ENCODE measurements around the gene LRP5.
"Not testable (repeated sequence)": the region's sequence is repeated elsewhere in the genome, so short reads cannot be mapped to it uniquely, and the experiment has no call there.

The LRP5 gene

GRCh38 chr11:68446046-68446725, 133.8 kb downstream of the LRP5 start:
- peaks cover 18% of the 10 kb centered on the region for H3K36me3 ChIP-seq (ENCODE audit: control insufficient read depth, insufficient read depth, low read length)
- 94 to 97% methylated on average over 12 to 15 of the region's 18 CpGs for WGBS, 2 experiments (ENCODE audit: insufficient coverage in 2 of 2)
- H3K4me1 ChIP-seq (ENCODE audit: control insufficient read depth, insufficient read depth, low read length, poor library complexity, severe bottlenecking): peaks cover 6% of the 10 kb centered on the region
- no peaks in the 10 kb centered on the region for H3K9me3 ChIP-seq (ENCODE audit: control insufficient read depth, low read length)
- H3K4me3 ChIP-seq (ENCODE audit: extremely low read depth, insufficient read depth, low read length, poor library complexity, severe bottlenecking): no peak overlapping the region
- no peak overlapping the region for H3K27ac ChIP-seq (ENCODE audit: low read depth, low read length, severe bottlenecking)

- no peak overlapping the region for H3K4me3 ChIP-seq (ENCODE audit: extremely low read depth, insufficient read depth, low read length, poor library complexity, severe bottlenecking)
- 58 to 63% methylated on average over 22 to 23 of the region's 25 CpGs for WGBS, 2 experiments (ENCODE audit: insufficient coverage in 2 of 2)
- peaks cover 18% of the 10 kb centered on the region for H3K36me3 ChIP-seq (ENCODE audit: control insufficient read depth, insufficient read depth, low read length)
- H3K4me1 ChIP-seq (ENCODE audit: control insufficient read depth, insufficient read depth, low read length, poor library complexity, severe bottlenecking): peaks cover 4% of the 10 kb centered on the region
- no peaks in the 10 kb centered on the region for H3K9me3 ChIP-seq (ENCODE audit: control insufficient read depth, low read length)
- no peak overlapping the region for H3K27ac ChIP-seq (ENCODE audit: low read depth, low read length, severe bottlenecking)
Measured at GRCh38 chr11:68447015-68447801, 134.8 kb downstream of the LRP5 start.

- peaks cover 18% of the 10 kb centered on the region for H3K36me3 ChIP-seq (ENCODE audit: control insufficient read depth, insufficient read depth, low read length)
- H3K4me3 ChIP-seq (ENCODE audit: extremely low read depth, insufficient read depth, low read length, poor library complexity, severe bottlenecking); H3K27ac ChIP-seq (ENCODE audit: low read depth, low read length, severe bottlenecking); H3K9me3 ChIP-seq (ENCODE audit: control insufficient read depth, low read length); H3K4me1 ChIP-seq (ENCODE audit: control insufficient read depth, insufficient read depth, low read length, poor library complexity, severe bottlenecking): not testable (repeated sequence)
- 83 to 100% methylated on average over 1 to 3 of the region's 6 CpGs for WGBS, 2 experiments (ENCODE audit: insufficient coverage in 2 of 2)
Measured at GRCh38 chr11:68447914-68448313, 135.5 kb downstream of the LRP5 start.

- H3K9me3 ChIP-seq (ENCODE audit: control insufficient read depth, low read length): no peaks in the 10 kb centered on the region
- no peaks in the 10 kb centered on the region for H3K4me1 ChIP-seq (ENCODE audit: control insufficient read depth, insufficient read depth, low read length, poor library complexity, severe bottlenecking)
- H3K36me3 ChIP-seq (ENCODE audit: control insufficient read depth, insufficient read depth, low read length): peaks cover 18% of the 10 kb centered on the region
- H3K4me3 ChIP-seq (ENCODE audit: extremely low read depth, insufficient read depth, low read length, poor library complexity, severe bottlenecking): no peak overlapping the region
- H3K27ac ChIP-seq (ENCODE audit: low read depth, low read length, severe bottlenecking): no peak overlapping the region
- WGBS, 2 experiments (ENCODE audit: insufficient coverage in 2 of 2): 94 to 98% methylated on average over 9 of the region's 25 CpGs
Measured at GRCh38 chr11:68448604-68449011, 136.2 kb downstream of the LRP5 start.

GRCh38 chr11:68449951-68450350, 137.6 kb downstream of the LRP5 start:
- Histone ChIP-seq H3K4me3 (ENCODE audit: extremely low read depth, insufficient read depth, low read length, poor library complexity, severe bottlenecking) (no peak overlapping the region), H3K4me1 (ENCODE audit: control insufficient read depth, insufficient read depth, low read length, poor library complexity, severe bottlenecking) (no peaks in the 10 kb centered on the region), H3K36me3 (ENCODE audit: control insufficient read depth, insufficient read depth, low read length) (peaks cover 18% of the 10 kb centered on the region), H3K27ac (ENCODE audit: low read depth, low read length, severe bottlenecking) (no peak overlapping the region), H3K9me3 (ENCODE audit: control insufficient read depth, low read length) (no peaks in the 10 kb centered on the region)
- WGBS, 2 experiments (ENCODE audit: insufficient coverage in 2 of 2): 88 to 98% methylated on average over 10 of the region's 11 CpGs

- Histone ChIP-seq H3K4me3 (ENCODE audit: extremely low read depth, insufficient read depth, low read length, poor library complexity, severe bottlenecking) (no peak overlapping the region), H3K27ac (ENCODE audit: low read depth, low read length, severe bottlenecking) (no peak overlapping the region), H3K9me3 (ENCODE audit: control insufficient read depth, low read length) (no peaks in the 10 kb centered on the region), H3K36me3 (ENCODE audit: control insufficient read depth, insufficient read depth, low read length) (peaks cover 18% of the 10 kb centered on the region), H3K4me1 (ENCODE audit: control insufficient read depth, insufficient read depth, low read length, poor library complexity, severe bottlenecking) (no peaks in the 10 kb centered on the region)
- WGBS, 2 experiments (ENCODE audit: insufficient coverage in 2 of 2): 84 to 89% methylated on average over 6 to 8 of the region's 8 CpGs
Measured at GRCh38 chr11:68450711-68451110, 138.3 kb downstream of the LRP5 start.

GRCh38 chr11:68454767-68455166, 142.4 kb downstream of the LRP5 start:
- no peak overlapping the region for H3K4me3 ChIP-seq (ENCODE audit: extremely low read depth, insufficient read depth, low read length, poor library complexity, severe bottlenecking)
- H3K9me3 ChIP-seq (ENCODE audit: control insufficient read depth, low read length): no peaks in the 10 kb centered on the region
- no peak overlapping the region for H3K27ac ChIP-seq (ENCODE audit: low read depth, low read length, severe bottlenecking)
- H3K36me3 ChIP-seq (ENCODE audit: control insufficient read depth, insufficient read depth, low read length): peaks cover 1% of the 10 kb centered on the region
- 71 to 72% methylated on average over 6 to 8 of the region's 8 CpGs for WGBS, 2 experiments (ENCODE audit: insufficient coverage in 2 of 2)
- H3K4me1 ChIP-seq (ENCODE audit: control insufficient read depth, insufficient read depth, low read length, poor library complexity, severe bottlenecking): no peaks in the 10 kb centered on the region

GRCh38 chr11:68455485-68455884, 143.1 kb downstream of the LRP5 start:
- H3K36me3 ChIP-seq (ENCODE audit: control insufficient read depth, insufficient read depth, low read length): no peaks in the 10 kb centered on the region
- H3K9me3 ChIP-seq (ENCODE audit: control insufficient read depth, low read length): no peaks in the 10 kb centered on the region
- H3K27ac ChIP-seq (ENCODE audit: low read depth, low read length, severe bottlenecking): no peak overlapping the region
- no peaks in the 10 kb centered on the region for H3K4me1 ChIP-seq (ENCODE audit: control insufficient read depth, insufficient read depth, low read length, poor library complexity, severe bottlenecking)
- no peak overlapping the region for H3K4me3 ChIP-seq (ENCODE audit: extremely low read depth, insufficient read depth, low read length, poor library complexity, severe bottlenecking)
- 93 to 96% methylated on average over 4 to 7 of the region's 8 CpGs for WGBS, 2 experiments (ENCODE audit: insufficient coverage in 2 of 2)

- Histone ChIP-seq H3K4me1 (ENCODE audit: control insufficient read depth, insufficient read depth, low read length, poor library complexity, severe bottlenecking) (peaks cover 6% of the 10 kb centered on the region), H3K27ac (ENCODE audit: low read depth, low read length, severe bottlenecking) (no peak overlapping the region), H3K4me3 (ENCODE audit: extremely low read depth, insufficient read depth, low read length, poor library complexity, severe bottlenecking) (no peak overlapping the region), H3K36me3 (ENCODE audit: control insufficient read depth, insufficient read depth, low read length) (peaks cover under 1% of the 10 kb centered on the region), H3K9me3 (ENCODE audit: control insufficient read depth, low read length) (no peaks in the 10 kb centered on the region)
- WGBS, 2 experiments (ENCODE audit: insufficient coverage in 2 of 2): 80 to 86% methylated on average over 5 to 7 of the region's 8 CpGs
Measured at GRCh38 chr11:68457216-68457897, 145.0 kb downstream of the LRP5 start.

- Histone ChIP-seq H3K9me3 (ENCODE audit: control insufficient read depth, low read length) (no peaks in the 10 kb centered on the region), H3K36me3 (ENCODE audit: control insufficient read depth, insufficient read depth, low read length) (peaks cover 3% of the 10 kb centered on the region), H3K27ac (ENCODE audit: low read depth, low read length, severe bottlenecking) (no peak overlapping the region), H3K4me3 (ENCODE audit: extremely low read depth, insufficient read depth, low read length, poor library complexity, severe bottlenecking) (no peak overlapping the region), H3K4me1 (ENCODE audit: control insufficient read depth, insufficient read depth, low read length, poor library complexity, severe bottlenecking) (peaks cover 9% of the 10 kb centered on the region)
- WGBS, 2 experiments (ENCODE audit: insufficient coverage in 2 of 2): 86 to 89% methylated on average over 5 to 6 of the region's 7 CpGs
Measured at GRCh38 chr11:68457898-68458249, 145.5 kb downstream of the LRP5 start.

Measured in mesodermal cell (in vitro differentiated cells).